Stimulated activated CD4-positive, alpha-beta T cell treated with anti-CD3 and anti-CD28 coated beads, Interleukin-4, amount 100 ng/mL, for 1 hour (primary cell): ENCODE results near the gene DERL3.

ENCODE experiments used
- DNase-seq: peaks from one replicate; pipeline ENCODE4 v3.0.0-alpha.2; 2020

DERL3 gene

DNA sequence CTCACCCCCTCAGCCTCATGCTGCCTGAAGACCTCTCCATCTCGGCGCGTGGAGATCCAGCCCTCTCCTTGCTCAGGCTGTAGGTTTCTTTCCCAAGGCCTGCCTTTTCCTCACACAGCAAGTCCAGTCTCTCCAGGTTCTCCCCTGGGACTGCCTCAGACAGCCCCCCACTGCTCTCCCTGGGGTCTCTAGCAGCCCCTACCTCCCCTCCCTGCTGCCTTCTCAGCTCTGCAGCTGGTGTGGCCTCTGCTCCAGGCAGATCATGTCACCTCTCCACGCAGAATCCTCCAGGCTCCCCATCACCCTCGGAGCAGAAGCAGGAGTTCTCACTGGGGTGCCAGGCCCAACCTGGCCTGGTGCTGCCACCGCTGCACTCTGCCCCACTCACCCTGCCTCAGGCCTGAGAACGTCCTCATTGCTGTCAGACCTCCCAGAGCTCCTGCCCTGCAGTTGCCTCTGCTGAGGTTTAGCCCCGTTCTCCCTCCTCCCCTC lies 36.9 kb downstream of the DERL3 start:
- no peak for DNase-seq

DNA sequence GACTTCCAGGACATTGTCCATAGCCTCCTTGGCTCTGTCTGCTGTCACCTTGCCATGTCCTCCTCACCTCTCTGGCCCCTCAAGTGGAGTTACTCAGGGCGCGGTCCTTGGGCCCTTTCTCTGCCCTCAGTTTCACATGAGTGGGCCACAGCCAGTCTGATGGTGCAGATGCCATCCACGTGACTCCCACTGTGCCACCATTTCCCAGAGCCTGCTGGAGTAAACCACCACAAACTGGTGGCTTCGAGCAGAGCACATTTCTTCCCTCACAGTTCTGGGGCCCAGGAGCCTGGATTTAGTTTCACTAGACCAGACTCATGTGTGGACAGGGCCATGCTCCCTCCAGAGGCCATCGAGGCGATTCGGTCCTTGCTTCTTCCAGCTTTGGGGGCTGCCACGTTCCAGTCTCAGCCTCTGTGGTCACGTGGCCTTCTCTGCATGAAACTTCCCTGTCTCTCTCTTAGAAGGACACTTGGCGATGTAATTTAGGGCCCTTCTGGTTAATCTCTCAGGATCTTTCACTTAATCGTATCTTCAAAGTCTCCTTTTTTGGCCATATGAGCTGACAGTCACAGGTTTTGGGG lies 37.5 kb downstream of the DERL3 start:
- DNase-seq = no peak

DNA sequence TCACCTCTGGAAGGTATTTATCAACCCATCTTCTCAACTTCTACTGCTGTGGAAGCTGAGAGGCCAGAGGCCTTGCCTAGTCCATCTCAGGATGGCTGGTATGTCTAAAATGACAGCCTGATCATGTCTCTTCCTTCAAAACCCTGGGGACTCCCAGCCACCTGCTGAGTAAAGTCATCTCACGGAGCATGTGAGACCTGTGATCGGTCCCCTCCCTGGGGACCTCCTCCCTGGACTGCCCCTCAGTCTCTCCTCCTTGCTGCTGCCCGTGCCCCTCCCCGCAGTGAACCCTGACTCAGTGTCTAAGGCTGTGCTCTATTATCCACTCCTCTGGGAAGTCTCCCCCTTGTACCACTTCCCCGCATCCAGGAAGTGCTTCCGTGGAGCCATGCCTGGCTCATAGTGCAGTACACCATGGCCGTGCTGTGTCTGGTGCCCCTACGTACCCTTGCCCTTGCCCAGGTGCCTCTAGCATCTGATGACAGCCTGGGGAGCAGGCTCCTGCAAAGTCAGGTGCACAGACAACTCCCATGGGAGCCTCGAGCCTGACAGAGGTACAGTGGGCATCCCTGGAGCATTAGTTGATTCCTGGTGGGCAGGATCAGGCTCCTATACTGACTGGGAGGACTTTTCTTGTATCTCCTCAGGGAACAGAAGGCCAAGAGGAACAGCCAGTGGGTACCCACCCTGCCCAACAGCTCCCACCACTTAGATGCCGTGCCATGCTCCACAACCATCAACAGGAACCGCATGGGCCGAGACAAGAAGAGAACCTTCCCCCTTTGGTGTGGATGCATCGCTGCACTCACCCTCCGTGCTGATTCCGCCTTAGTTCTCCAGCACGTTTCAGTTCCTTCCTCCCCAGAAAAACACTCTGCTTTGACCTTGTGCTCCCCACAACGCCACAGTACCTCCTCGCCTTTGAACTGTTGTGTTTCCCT lies 38.2 kb downstream of the DERL3 start:
- DNase-seq = no peak

DNA sequence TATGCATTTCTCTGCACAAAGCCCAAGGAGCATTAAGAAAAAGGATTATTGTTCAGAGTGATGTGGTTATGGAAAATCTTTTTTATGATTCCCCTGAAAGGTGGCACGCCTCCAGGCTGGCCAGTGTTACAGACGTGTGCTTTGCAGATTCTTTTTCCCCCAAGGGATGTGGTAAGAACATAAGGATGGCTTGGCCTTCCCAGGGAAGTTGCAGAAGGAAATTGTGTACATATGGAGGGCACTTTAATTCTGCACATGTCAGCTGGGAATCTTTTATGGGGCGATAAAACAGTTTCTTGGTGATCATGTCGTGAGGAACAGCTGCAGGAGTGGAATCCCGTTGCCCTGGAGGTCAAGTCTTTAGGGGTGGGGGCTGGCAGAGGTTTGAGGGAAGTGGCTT lies 42.3 kb downstream of the DERL3 start:
- DNase-seq = no peak

DNA sequence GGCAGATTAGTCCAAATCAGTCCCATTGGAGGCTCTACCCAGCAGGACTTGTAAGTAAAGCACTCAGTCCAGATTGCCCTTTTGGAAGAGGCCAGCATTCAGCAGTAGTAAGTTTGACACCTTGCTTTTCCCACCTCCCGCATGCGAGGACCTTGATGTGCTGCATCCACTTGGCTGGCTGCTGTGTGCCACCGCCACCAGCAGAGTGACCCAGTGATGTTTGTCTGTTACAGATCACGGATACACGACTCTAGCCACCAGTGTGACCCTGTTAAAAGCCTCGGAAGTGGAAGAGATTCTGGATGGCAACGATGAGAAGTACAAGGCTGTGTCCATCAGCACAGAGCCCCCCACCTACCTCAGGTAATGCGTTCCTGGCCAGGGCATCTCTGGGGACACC lies 45.5 kb downstream of the DERL3 start:
- no peak for DNase-seq

DNA sequence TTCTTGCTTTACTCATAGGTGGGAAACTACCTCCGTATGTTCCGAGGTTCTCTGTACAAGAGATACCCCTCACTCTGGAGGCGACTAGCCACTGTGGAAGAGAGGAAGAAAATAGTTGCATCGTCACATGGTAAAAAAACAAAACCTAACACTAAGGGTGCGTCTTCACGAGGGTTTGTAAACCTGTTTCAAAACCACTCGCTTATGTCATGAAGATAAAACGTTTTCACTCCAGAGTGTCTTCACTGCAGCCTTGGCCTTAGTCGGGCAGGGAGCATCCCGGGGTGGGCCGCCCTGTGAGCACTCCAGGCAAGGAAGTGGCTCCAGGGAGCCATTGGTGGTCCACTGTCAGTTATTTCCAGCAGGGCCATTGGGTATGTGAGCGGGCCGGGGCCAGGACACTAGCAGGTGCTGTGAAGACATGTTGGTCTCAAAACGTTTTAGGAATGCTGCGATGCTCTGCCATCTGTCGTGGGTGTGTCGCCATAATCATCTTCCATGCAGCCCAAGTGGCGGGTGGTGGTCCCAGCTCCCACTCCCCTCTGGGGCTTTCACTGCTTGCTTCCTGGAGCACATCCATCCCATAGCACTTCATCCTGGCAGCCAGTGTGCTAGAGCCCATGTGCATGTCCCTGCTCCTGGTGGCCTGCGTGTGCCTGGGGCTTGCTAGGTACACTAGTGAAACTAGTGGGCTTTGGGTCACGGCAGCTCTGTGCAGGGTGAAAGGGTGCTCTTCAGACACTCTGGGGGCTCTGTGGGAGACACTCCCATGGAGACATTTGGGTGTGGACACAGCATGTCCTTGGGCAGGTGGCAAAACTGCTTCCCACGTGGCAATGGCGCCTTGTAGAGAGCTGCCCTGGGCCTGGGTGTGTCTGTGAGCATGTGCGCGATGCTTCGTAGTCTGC lies 46.8 kb downstream of the DERL3 start:
- DNase-seq = no peak

DNA sequence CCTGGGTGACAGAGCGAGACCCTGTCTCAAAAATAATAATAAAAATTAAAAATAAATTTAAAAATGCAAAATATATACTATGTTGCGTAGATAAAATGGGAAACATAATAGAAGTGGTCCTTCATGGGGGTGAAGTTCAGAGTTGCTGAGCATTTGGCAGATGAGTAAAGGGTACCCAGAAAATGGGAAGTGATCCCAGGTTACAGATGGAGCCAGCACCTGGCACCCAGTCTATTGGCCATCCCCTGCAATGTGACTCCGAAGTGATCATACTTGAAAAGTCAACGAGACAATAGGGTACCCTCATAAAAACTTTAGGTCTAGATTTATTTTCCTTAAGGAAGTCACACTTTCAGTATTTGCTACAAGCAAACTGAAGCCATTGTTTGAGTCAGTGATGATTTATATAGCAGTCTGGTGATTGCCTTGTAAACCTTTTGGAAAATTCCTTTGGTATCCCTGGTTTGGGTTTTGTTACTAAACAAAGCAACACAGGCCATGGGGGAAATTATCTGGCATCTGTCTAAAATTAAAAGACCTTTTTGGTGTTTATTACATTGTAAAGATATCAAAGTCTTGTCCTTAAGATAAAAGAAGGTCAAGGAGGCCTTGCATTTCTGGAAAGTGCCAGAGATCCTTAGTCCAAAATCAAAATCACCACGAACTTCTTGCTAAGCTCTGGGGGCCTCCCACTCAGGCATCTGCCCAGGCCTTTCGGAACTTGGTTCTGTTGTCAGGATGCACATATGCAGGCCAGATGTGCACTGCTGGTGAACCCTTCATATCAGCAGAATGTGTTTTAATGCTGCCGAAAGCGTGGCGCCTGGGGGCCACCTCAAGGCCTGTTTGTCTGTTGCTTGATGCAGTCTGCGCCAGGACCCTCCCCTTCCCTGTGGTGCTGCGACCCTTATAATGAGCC lies 47.7 kb downstream of the DERL3 start:
- DNase-seq = no peak

DNA sequence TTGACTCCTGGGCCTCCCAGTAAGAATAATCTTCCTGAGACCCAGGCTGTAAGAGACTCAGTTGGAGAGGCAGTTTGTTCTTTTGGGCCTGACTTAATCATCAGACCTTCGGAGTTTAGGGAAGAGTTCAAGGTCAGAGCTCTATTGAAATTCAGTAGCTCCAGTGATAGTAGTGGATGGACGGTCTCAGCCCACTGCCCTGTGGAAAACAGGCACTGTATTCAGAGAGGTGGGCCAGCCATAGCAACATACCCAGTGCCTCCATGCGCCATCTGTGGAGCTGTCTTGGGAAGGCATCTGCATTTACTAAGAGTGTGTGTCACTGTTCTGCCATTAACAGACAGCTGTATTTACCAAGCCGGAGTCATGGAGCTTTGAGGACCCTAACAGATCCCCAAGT lies 49.2 kb downstream of the DERL3 start:
- no peak for DNase-seq

DNA sequence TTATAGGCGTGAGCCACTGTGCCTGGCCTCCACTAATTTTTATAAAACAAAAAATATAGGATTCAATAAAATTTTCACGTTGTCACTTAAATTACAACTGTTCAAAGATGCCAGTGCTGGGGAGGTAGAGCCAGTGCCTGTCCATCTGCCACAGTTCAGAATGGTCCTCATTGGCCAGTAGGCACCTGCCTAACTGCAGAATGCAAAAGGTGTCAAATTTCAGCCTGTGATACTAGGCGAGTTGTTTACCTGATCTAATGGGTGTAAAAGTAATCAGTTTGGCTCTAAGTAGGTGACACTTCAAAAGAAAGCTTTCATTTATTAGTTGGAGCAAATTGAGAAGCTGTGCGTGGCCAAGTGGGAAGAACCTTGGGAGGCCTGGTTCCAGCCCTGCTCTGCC lies 49.7 kb downstream of the DERL3 start:
- DNase-seq = no peak

DNA sequence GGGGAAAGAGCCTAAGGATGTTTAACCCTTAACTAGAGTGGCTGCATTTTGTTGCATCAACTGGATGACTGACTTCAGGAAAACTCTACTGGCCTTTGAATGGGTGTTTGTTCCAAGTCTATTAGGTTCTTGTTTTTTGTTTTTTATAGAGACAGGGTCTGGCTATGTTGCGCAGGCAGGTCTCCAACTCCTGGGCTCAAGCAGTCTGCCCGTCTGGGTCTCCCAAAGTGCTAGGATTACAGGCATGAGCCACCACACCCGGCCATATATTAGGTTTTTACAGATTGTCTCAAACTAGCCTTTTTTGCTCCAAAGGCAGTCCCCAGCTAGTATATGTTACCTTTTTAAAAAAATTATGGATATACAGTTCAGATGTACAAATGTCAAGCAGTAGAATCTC lies 50.9 kb downstream of the DERL3 start:
- no peak for DNase-seq

DNA sequence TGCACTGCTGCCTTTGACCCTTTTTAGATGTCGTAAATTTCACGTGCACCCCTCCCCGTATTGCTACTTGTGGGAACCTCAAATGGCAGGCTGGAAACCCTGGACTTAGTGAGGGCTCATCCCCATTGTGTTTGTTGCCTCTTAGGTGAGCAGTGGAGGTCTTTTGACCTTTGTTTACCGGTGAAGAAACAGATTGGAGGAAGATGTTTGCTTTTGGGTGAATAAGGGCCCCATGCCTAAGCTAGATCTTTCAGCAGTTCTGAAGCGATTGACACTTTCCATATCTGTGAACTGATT lies 51.3 kb downstream of the DERL3 start:
- DNase-seq = no peak

DNA sequence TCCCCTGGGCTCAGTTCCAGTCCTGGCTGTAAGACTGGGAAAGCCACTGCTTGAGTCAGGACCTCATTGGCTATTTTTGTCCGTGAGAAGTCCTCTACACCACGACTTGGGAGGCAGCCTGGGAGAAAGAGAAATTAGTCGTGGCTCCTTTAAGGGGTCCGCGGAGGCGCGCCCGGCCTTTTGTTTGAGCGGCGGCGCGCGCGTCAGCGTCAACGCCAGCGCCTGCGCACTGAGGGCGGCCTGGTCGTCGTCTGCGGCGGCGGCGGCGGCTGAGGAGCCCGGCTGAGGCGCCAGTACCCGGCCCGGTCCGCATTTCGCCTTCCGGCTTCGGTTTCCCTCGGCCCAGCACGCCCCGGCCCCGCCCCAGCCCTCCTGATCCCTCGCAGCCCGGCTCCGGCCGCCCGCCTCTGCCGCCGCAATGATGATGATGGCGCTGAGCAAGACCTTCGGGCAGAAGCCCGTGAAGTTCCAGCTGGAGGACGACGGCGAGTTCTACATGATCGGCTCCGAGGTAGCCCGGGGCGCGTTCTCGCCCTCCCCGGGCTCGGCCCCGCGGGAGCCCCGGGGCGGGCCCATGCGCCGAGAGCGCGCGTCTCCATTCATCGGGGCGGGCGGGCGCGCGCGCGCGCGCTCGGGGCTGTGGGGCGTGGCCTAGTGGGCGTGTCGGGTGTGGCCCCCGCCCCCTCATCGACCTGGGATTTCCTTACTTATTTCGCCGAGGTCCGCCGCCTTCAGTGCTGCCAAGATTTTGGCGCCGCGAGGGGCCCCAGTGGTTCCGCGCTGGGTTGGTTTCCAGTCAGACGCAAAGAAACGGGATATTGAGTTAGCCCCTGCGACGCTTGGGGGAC lies 51.8 kb downstream of the DERL3 start, which contains the start of gene SMARCB1:
SMARCB1 (plus strand) TSS at position 215 of the 848 bp plus-strand sequence; CDS start at position 419, 204 bp downstream.
- DNase-seq = peak; percentile 92

DNA sequence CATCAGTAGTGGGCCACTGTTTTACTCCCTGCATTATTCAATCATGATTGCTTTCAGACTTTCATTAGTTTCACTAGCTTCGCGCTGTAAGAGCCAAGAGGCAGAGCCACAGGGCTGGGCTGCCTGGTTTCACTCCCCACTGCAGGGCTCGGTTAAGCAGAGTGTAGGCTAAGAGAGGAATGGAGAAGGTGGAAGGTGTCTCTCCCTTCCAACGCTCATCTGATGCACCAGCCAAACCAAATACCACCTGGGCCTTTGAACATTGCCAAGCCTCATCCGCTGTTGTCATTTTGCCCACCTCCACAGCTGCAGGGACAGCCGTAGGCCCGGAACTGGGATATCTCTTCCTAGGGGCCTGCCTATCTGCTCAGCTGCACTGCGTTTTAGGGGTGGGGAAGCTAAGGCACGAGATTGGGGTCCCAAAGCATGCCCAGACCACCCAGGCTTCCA lies 52.5 kb downstream of the DERL3 start:
- no peak for DNase-seq
